ENCODE measurements around the gene IFRD2. TPM values are rescaled to one million over a fixed set of nuclear protein-coding genes. Genes with fewer than 3 reads are reported as not detected.

The IFRD2 gene
- total and polyA plus RNA-seq, 2 of the 13 experiments (the other 11 are each of a cell fraction or from before 2014, with no cell fraction given), result 32.8 to 96.1 TPM

DNA sequence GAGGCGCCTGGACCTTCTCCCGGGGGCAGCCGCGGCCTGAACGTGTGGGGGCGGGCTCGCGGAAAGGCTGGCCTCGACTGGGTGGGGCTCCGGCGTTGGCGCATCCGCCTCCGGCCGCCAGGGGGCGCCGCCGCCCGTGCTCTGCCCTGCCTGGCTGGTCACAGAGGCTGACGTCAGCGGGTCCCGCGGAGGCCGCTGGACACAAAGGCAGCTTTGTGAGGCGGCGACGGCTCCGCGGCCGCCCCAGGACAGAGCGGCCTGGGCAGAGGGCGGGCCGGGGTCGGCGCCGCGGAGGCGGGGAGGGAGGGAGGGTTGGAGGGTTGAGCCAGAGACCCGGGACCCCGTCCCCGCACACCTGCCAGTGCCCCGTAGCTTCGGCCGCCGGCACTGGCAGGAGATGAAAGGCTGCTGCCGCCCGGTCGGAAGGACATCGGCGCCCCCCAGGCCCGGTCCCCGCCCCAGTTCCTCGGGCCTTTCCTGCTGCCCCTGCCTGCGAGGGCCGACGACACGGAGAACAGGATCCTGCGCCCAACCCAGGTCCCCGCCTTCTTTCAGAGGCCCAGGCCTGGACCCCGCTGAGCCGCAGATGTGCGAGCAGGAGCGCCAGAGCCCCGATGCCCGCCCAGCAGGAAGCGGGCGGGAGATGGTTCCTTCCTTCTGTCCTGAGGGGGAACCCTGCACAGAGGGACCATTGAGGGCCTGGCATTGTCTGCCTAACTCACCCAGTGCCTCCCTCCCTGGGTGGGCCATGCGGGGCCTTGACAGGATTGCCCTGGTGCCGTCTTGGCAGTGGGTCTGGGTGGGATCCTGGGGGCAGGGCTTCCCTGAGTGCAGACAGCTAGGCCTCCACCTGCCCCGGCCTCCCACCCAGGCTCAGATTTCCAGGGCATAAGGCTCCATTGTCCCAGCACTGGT, 31.9 kb downstream of the IFRD2 start (continued):
- TF ChIP-seq, protein P1, sequence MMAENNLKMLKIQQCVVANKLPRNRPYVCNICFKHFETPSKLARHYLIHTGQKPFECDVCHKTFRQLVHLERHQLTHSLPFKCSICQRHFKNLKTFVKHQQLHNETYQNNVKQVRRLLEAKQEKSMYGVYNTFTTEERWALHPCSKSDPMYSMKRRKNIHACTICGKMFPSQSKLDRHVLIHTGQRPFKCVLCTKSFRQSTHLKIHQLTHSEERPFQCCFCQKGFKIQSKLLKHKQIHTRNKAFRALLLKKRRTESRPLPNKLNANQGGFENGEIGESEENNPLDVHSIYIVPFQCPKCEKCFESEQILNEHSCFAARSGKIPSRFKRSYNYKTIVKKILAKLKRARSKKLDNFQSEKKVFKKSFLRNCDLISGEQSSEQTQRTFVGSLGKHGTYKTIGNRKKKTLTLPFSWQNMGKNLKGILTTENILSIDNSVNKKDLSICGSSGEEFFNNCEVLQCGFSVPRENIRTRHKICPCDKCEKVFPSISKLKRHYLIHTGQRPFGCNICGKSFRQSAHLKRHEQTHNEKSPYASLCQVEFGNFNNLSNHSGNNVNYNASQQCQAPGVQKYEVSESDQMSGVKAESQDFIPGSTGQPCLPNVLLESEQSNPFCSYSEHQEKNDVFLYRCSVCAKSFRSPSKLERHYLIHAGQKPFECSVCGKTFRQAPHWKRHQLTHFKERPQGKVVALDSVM (CRISPR knock-in tag; IDR thresholded peaks at IDR 0.05), result peak; percentile 87
- TF ChIP-seq ZNF382 (CRISPR knock-in tag; IDR thresholded peaks at IDR 0.05; ENCODE audit: borderline replicate concordance), result no peak
- TF ChIP-seq CEBPG (CRISPR knock-in tag; IDR thresholded peaks at IDR 0.05), result no peak; the same call in 1 of the 2 replicates
- 0 out of 2 replicates have a peak, but pooled peaks have one; percentile 58 for TF ChIP-seq NFIB (CRISPR knock-in tag; IDR thresholded peaks at IDR 0.05; ENCODE audit: borderline replicate concordance)
- TF ChIP-seq HOXA5 (CRISPR knock-in tag; IDR thresholded peaks at IDR 0.05), result no peak; the same call in 1 of the 2 replicates
- peak; percentile 85 for TF ChIP-seq CCDC6 (CRISPR knock-in tag; IDR thresholded peaks at IDR 0.05)
- TF ChIP-seq SMAD1 (CRISPR knock-in tag; IDR thresholded peaks at IDR 0.05; ENCODE audit: borderline replicate concordance, low read depth), result 0 out of 2 replicates have a peak, but pooled peaks have one; percentile 67
- TF ChIP-seq, protein P2, sequence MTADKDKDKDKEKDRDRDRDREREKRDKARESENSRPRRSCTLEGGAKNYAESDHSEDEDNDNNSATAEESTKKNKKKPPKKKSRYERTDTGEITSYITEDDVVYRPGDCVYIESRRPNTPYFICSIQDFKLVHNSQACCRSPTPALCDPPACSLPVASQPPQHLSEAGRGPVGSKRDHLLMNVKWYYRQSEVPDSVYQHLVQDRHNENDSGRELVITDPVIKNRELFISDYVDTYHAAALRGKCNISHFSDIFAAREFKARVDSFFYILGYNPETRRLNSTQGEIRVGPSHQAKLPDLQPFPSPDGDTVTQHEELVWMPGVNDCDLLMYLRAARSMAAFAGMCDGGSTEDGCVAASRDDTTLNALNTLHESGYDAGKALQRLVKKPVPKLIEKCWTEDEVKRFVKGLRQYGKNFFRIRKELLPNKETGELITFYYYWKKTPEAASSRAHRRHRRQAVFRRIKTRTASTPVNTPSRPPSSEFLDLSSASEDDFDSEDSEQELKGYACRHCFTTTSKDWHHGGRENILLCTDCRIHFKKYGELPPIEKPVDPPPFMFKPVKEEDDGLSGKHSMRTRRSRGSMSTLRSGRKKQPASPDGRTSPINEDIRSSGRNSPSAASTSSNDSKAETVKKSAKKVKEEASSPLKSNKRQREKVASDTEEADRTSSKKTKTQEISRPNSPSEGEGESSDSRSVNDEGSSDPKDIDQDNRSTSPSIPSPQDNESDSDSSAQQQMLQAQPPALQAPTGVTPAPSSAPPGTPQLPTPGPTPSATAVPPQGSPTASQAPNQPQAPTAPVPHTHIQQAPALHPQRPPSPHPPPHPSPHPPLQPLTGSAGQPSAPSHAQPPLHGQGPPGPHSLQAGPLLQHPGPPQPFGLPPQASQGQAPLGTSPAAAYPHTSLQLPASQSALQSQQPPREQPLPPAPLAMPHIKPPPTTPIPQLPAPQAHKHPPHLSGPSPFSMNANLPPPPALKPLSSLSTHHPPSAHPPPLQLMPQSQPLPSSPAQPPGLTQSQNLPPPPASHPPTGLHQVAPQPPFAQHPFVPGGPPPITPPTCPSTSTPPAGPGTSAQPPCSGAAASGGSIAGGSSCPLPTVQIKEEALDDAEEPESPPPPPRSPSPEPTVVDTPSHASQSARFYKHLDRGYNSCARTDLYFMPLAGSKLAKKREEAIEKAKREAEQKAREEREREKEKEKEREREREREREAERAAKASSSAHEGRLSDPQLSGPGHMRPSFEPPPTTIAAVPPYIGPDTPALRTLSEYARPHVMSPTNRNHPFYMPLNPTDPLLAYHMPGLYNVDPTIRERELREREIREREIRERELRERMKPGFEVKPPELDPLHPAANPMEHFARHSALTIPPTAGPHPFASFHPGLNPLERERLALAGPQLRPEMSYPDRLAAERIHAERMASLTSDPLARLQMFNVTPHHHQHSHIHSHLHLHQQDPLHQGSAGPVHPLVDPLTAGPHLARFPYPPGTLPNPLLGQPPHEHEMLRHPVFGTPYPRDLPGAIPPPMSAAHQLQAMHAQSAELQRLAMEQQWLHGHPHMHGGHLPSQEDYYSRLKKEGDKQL (CRISPR knock-in tag; IDR thresholded peaks at IDR 0.05; ENCODE audit: low read depth), result no peak; the same call in 1 of the 2 replicates
- TF ChIP-seq ZNF30 (CRISPR knock-in tag; IDR thresholded peaks at IDR 0.05), result no peak
- TF ChIP-seq ZNF792 (CRISPR knock-in tag; IDR thresholded peaks at IDR 0.05), result peak; percentile 56
- TF ChIP-seq ZNF263 (CRISPR knock-in tag; IDR thresholded peaks at IDR 0.05), result no peak; the same call in 1 of the 2 replicates
- peak; percentile 80 for TF ChIP-seq KDM2A (CRISPR knock-in tag; IDR thresholded peaks at IDR 0.05; ENCODE audit: borderline replicate concordance, low read depth)
- TF ChIP-seq, protein P3, sequence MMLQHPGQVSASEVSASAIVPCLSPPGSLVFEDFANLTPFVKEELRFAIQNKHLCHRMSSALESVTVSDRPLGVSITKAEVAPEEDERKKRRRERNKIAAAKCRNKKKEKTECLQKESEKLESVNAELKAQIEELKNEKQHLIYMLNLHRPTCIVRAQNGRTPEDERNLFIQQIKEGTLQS (CRISPR knock-in tag; IDR thresholded peaks at IDR 0.05), result peak; percentile 95
- TF ChIP-seq ZNF180 (CRISPR knock-in tag; IDR thresholded peaks at IDR 0.05; ENCODE audit: borderline replicate concordance, low read depth), result no peak
- TF ChIP-seq PHF5A (CRISPR knock-in tag; IDR thresholded peaks at IDR 0.05; ENCODE audit: low read depth, unreplicated experiment), result peak; percentile 36
- peak; percentile 58; the same call in 1 of the 2 replicates for TF ChIP-seq HIVEP1 (CRISPR knock-in tag; IDR thresholded peaks at IDR 0.05)
- peak; percentile 85 for TF ChIP-seq ATF7 (IDR thresholded peaks at IDR 0.05)
- TF ChIP-seq ATF7 (CRISPR knock-in tag; IDR thresholded peaks at IDR 0.05), result peak; percentile 98
- TF ChIP-seq, protein P4, sequence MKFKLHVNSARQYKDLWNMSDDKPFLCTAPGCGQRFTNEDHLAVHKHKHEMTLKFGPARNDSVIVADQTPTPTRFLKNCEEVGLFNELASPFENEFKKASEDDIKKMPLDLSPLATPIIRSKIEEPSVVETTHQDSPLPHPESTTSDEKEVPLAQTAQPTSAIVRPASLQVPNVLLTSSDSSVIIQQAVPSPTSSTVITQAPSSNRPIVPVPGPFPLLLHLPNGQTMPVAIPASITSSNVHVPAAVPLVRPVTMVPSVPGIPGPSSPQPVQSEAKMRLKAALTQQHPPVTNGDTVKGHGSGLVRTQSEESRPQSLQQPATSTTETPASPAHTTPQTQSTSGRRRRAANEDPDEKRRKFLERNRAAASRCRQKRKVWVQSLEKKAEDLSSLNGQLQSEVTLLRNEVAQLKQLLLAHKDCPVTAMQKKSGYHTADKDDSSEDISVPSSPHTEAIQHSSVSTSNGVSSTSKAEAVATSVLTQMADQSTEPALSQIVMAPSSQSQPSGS (CRISPR knock-in tag; IDR thresholded peaks at IDR 0.05), result peak; percentile 100
- peak; percentile 89 for TF ChIP-seq MED1 (CRISPR knock-in tag; IDR thresholded peaks at IDR 0.05)
- no peak for TF ChIP-seq TAF15 (IDR thresholded peaks at IDR 0.05; ENCODE audit: low read depth, low read length, poor library complexity, severe bottlenecking)

Measured in HepG2 (cell line).